ENCODE measurements around the gene FAM180A. TPM values are rescaled to one million over a fixed set of nuclear protein-coding genes. Genes with fewer than 3 reads are reported as not detected.

The FAM180A gene
- total and polyA plus RNA-seq, 10 of the 15 experiments (the other 5 are each of a cell fraction or from before 2014, with no cell fraction given) = not detected

DNA sequence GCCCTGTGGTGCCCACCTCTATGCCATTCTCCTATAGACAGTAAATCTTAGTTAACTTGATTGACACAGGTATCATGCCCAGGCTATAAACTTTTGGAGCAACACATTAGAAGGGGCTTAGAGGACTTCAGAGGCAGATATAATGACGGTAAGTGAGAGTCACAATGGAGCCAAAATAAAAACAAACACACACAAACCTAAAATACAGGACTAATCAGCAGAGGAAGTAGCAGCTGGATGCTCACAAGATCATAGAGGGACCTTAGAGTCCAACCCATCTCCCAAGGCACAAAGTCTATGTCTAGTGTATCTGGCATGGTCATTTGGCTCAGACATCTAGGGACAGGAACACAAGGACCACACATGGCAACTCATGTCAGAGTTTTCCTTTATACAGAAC, 32.9 kb downstream of the FAM180A start:
- H3K4me3 ChIP-seq = no peak overlapping the region
- no peak overlapping the region for H3K9ac ChIP-seq (ENCODE audit: control insufficient read depth, insufficient read depth, low read length)
- FAIRE-seq (no peak), ATAC-seq (no peak), DNase-seq (ENCODE audit: low read depth, low spot score) (no peak)
- ChIA-PET CTCF (interaction anchor here (1.3 kb wide), 2 partner anchors 19 to 42 kb away, joined by 3 to 4 read pairs; no protein-coding TSS in a partner anchor), POLR2A (no interaction called here), RAD21 (ENCODE audit: unreplicated experiment) (no interaction called here), SMC1A (ENCODE audit: uncharacterized antibody, unreplicated experiment) (no interaction called here)
- no peak overlapping the region for H3K27ac ChIP-seq (ENCODE audit: control insufficient read depth, insufficient read depth)
- TF ChIP-seq CHD1 (IDR thresholded peaks at IDR 0.05; ENCODE audit: low read depth, low read length) = no peak
- no peak for TF ChIP-seq SREBF1 (IDR thresholded peaks at IDR 0.05; ENCODE audit: low read length)
- TF ChIP-seq CBFB (IDR thresholded peaks at IDR 0.05; ENCODE audit: low read depth) = no peak
- no peak for TF ChIP-seq SMARCA5 (IDR thresholded peaks at IDR 0.05)
- TF ChIP-seq, protein P1, sequence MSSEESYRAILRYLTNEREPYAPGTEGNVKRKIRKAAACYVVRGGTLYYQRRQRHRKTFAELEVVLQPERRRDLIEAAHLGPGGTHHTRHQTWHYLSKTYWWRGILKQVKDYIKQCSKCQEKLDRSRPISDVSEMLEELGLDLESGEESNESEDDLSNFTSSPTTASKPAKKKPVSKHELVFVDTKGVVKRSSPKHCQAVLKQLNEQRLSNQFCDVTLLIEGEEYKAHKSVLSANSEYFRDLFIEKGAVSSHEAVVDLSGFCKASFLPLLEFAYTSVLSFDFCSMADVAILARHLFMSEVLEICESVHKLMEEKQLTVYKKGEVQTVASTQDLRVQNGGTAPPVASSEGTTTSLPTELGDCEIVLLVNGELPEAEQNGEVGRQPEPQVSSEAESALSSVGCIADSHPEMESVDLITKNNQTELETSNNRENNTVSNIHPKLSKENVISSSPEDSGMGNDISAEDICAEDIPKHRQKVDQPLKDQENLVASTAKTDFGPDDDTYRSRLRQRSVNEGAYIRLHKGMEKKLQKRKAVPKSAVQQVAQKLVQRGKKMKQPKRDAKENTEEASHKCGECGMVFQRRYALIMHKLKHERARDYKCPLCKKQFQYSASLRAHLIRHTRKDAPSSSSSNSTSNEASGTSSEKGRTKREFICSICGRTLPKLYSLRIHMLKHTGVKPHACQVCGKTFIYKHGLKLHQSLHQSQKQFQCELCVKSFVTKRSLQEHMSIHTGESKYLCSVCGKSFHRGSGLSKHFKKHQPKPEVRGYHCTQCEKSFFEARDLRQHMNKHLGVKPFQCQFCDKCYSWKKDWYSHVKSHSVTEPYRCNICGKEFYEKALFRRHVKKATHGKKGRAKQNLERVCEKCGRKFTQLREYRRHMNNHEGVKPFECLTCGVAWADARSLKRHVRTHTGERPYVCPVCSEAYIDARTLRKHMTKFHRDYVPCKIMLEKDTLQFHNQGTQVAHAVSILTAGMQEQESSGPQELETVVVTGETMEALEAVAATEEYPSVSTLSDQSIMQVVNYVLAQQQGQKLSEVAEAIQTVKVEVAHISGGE (CRISPR knock-in tag; IDR thresholded peaks at IDR 0.05) = no peak
- in situ Hi-C loops (cut with MboI) = no loop called here
- no peaks in the 10 kb centered on the region for H3K79me2 ChIP-seq (ENCODE audit: control insufficient read depth, insufficient read depth, low read length)
- WGBS (ENCODE audit: insufficient coverage, insufficient replicate concordance, low lambda C conversion rate, missing lambda C conversion rate) = 64% methylated on average over 1 of the region's 1 CpG
- H4K20me1 ChIP-seq (ENCODE audit: control insufficient read depth, insufficient read depth) = no peaks in the 10 kb centered on the region
- no peak overlapping the region for H2AFZ ChIP-seq (ENCODE audit: control insufficient read depth, low read depth, low read length)
- no peaks in the 10 kb centered on the region for H3K9me3 ChIP-seq (replicated peaks; ENCODE audit: control insufficient read depth, insufficient read depth, low read length)
- H3K36me3 ChIP-seq (ENCODE audit: control insufficient read depth in 2 of 2, insufficient read depth in 2 of 2, low read length in 1 of 2) = no peaks in the 10 kb centered on the region
- intact Hi-C loops (cut with micrococcal nuclease; ENCODE audit: unreplicated experiment) = no loop called here
- no TSS peak for BruUV-seq (replicated peaks)
- no peak overlapping the region for H3K4me2 ChIP-seq (ENCODE audit: control insufficient read depth, insufficient read depth)
- H3K27me3 ChIP-seq (replicated peaks in 1 of 2; ENCODE audit: control insufficient read depth in 2 of 2, insufficient read depth in 2 of 2, low read length in 1 of 2) = no peaks in the 10 kb centered on the region; a peak in 1 of 4 replicates
- no peaks in the 10 kb centered on the region for H3K4me1 ChIP-seq (ENCODE audit: control insufficient read depth, insufficient read depth, low read length)

Data from GM12878 (cell line).